ENCODE measurements around the gene IP6K2.
"Not testable (repeated sequence)": the region's sequence is repeated elsewhere in the genome, so short reads cannot be mapped to it uniquely, and the experiment has no call there.

IP6K2 gene

DNA sequence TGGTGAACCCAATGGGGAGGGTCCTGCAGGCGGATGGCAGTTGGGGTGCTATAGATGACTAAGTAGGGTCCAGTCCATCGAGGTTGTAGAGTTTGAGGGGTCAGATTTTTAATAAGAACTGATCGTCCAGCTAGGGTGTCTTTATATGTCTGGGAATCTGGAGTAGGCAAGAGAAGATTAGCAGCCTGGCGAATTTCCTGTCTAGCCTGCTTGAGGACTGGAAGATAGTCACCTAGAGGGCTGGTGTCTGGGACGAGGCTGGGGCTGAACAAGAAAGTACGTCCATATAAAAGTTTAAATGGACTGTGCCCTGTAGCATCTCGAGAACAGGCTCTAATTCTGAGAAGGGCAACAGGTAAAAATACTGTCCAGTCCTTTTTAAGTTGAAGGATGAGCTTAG is 6.7 kb upstream of the IP6K2 start:
- TF ChIP-seq, protein P1, sequence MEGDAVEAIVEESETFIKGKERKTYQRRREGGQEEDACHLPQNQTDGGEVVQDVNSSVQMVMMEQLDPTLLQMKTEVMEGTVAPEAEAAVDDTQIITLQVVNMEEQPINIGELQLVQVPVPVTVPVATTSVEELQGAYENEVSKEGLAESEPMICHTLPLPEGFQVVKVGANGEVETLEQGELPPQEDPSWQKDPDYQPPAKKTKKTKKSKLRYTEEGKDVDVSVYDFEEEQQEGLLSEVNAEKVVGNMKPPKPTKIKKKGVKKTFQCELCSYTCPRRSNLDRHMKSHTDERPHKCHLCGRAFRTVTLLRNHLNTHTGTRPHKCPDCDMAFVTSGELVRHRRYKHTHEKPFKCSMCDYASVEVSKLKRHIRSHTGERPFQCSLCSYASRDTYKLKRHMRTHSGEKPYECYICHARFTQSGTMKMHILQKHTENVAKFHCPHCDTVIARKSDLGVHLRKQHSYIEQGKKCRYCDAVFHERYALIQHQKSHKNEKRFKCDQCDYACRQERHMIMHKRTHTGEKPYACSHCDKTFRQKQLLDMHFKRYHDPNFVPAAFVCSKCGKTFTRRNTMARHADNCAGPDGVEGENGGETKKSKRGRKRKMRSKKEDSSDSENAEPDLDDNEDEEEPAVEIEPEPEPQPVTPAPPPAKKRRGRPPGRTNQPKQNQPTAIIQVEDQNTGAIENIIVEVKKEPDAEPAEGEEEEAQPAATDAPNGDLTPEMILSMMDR (IDR thresholded peaks at IDR 0.05): no peak
- H3K79me2 ChIP-seq: no peaks in the 10 kb centered on the region
- no peaks in the 10 kb centered on the region for H3K27me3 ChIP-seq (ENCODE audit: control insufficient read depth, insufficient read depth, low read length)
- no peak overlapping the region for H3K4me3 ChIP-seq (ENCODE audit: low read depth, low read length)
- H3K9ac ChIP-seq: no peak overlapping the region
- H3K4me2 ChIP-seq (ENCODE audit: low read length): no peak overlapping the region
- H3K36me3 ChIP-seq (ENCODE audit: control insufficient read depth, insufficient read depth, low read length): no peaks in the 10 kb centered on the region
- H2AFZ ChIP-seq: no peak overlapping the region
- H3K4me1 ChIP-seq: no peaks in the 10 kb centered on the region
- H3K27ac ChIP-seq: no peak overlapping the region
- no peaks in the 10 kb centered on the region for H3K9me3 ChIP-seq (ENCODE audit: control insufficient read depth, low read length)

DNA sequence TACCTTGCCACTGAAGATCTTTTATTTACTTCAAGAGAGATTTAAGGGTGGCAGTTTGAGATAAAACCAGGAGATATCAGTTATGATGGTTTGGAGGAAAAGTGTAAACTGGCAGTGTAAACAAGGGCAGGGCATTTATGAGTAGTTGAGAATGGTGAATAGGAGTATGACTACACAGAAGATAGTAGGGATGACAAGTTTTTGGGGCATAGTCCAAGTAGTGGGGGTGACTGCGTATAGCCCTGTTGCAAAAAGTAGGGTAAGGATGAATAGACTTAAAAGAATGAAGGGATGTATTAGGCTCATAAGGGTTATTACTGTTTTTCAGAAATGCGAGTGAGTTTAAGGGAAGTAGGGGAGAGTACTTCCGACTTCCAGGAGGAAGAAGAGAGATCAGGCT is 6.3 kb upstream of the IP6K2 start:
- H3K27ac ChIP-seq; H3K4me2 ChIP-seq (ENCODE audit: low read length); H3K36me3 ChIP-seq (ENCODE audit: control insufficient read depth, insufficient read depth, low read length); H3K27me3 ChIP-seq (ENCODE audit: control insufficient read depth, insufficient read depth, low read length); H3K9ac ChIP-seq; H2AFZ ChIP-seq; H3K9me3 ChIP-seq (ENCODE audit: control insufficient read depth, low read length); H3K4me3 ChIP-seq (ENCODE audit: low read depth, low read length); H3K79me2 ChIP-seq; H3K4me1 ChIP-seq: not testable (repeated sequence)

DNA sequence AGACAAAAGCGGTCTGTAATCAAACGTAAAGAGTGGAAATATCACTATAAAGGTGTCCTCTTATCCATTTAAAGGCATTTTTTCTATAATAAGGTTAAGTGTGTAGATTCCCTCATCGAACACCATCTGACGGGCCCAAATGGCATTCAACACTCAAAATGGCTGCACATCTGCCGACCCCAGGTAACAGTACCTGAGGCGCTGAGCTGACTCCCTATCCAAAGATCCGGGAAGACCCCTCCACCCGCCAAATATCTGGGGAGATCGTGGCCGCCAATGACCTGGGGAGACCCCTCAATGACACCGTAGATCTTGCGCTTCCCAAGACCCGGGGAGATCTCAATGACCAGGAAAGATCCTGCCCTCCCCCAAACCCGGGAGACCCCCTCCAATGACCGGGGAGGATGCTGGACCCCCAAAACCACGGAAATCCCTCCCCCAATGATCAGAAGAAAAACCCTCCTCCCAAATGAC is 476 bp downstream of the IP6K2 start:
- Histone ChIP-seq H3K4me1 (peaks cover 11% of the 10 kb centered on the region), H3K27me3 (ENCODE audit: control insufficient read depth, insufficient read depth, low read length) (no peaks in the 10 kb centered on the region), H3K27ac (peak overlapping the region; percentile 96), H3K4me2 (ENCODE audit: low read length) (peak overlapping the region; percentile 71), H3K36me3 (ENCODE audit: control insufficient read depth, insufficient read depth, low read length) (no peaks in the 10 kb centered on the region), H3K9ac (peak overlapping the region; percentile 87), H2AFZ (peak overlapping the region; percentile 87), H3K4me3 (ENCODE audit: low read depth, low read length) (peak overlapping the region; percentile 94), H3K79me2 (peaks cover 48% of the 10 kb centered on the region), H3K9me3 (ENCODE audit: control insufficient read depth, low read length) (no peaks in the 10 kb centered on the region)
- TF ChIP-seq, protein P1 (IDR thresholded peaks at IDR 0.05): no peak

DNA sequence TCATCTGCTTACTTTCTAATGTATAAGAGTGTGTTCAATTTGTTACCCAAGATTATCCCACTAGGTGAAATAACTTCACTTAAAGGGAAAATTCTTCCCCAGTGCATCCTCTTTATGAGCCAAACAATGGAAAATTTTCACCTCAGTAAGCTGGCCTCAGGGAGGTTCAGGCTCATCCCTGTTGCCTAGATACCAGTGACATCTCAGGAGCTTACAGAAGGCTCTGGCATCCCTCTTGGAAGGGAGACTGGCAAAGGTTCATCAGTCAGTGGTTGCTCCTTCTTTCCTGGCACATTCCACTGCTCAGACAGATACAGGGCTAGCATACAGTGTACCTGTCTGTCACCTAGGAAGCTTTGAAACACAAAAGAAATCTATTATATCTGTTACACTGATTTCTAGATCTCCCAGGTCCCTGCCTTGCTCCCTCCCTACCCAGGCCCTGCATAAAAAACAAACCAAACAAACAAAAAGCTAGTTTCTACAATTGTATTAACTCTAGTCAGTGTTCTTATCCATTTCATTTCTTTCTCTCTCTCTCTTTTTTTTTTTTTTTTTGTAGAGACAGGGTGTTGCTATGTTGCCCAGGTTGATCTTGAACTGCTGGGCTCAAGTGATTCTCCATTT is 1.7 kb downstream of the IP6K2 start:
- peak overlapping the region; percentile 94 for H3K4me3 ChIP-seq (ENCODE audit: low read depth, low read length)
- H3K79me2 ChIP-seq: peaks cover 60% of the 10 kb centered on the region
- no peak overlapping the region for H3K9ac ChIP-seq
- peak overlapping the region; percentile 71 for H3K4me2 ChIP-seq (ENCODE audit: low read length)
- H3K4me1 ChIP-seq: peaks cover 11% of the 10 kb centered on the region
- H3K27ac ChIP-seq: peak overlapping the region; percentile 96
- no peaks in the 10 kb centered on the region for H3K9me3 ChIP-seq (ENCODE audit: control insufficient read depth, low read length)
- H3K27me3 ChIP-seq (ENCODE audit: control insufficient read depth, insufficient read depth, low read length): no peaks in the 10 kb centered on the region
- H2AFZ ChIP-seq: no peak overlapping the region
- no peaks in the 10 kb centered on the region for H3K36me3 ChIP-seq (ENCODE audit: control insufficient read depth, insufficient read depth, low read length)
- TF ChIP-seq, protein P1 (IDR thresholded peaks at IDR 0.05): no peak

DNA sequence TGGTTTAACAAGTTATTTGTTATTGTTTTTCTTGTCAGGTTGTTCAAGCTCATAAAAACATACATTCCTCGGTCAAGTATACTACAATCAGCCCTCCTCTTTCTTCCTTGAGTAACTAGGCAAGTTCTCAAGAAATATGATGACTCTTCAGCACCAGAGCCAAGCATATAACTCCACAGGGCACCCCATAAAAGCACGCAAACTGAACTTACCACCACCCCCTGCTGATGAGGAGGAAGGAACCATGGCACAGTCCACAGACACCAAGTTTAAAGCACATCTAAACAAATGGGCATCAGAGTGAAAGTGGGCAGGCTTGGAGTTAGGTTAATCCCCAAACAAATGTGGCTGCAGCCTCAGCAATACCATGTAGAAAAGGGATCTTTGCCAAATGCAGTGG is 5.3 kb downstream of the IP6K2 start:
- Histone ChIP-seq H3K9ac (no peak overlapping the region), H3K27ac (no peak overlapping the region), H3K4me3 (ENCODE audit: low read depth, low read length) (no peak overlapping the region), H3K79me2 (peaks cover 88% of the 10 kb centered on the region), H3K36me3 (ENCODE audit: control insufficient read depth, insufficient read depth, low read length) (no peaks in the 10 kb centered on the region), H3K27me3 (ENCODE audit: control insufficient read depth, insufficient read depth, low read length) (no peaks in the 10 kb centered on the region), H3K4me1 (peaks cover 18% of the 10 kb centered on the region), H3K4me2 (ENCODE audit: low read length) (no peak overlapping the region), H2AFZ (no peak overlapping the region), H3K9me3 (ENCODE audit: control insufficient read depth, low read length) (no peaks in the 10 kb centered on the region)
- TF ChIP-seq, protein P1 (IDR thresholded peaks at IDR 0.05): no peak

All from parathyroid adenoma (tissue), 2 donors.